Keratinocyte (primary cell): ENCODE results near the gene SLC7A5. TPM values are rescaled to one million over a fixed set of nuclear protein-coding genes. Genes with fewer than 3 reads are reported as not detected.
"Not testable (repeated sequence)": the region's sequence is repeated elsewhere in the genome, so short reads cannot be mapped to it uniquely, and the experiment has no call there.

Source experiments
- DNase-seq: peaks from one replicate; pipeline ENCODE4 v3.0.0-alpha.2; 2011; ENCODE audit warnings: low read depth, missing footprints, low spot score
- FAIRE-seq: peaks from 2 replicates; lab custom pipeline; 2011; peaks lifted over from hg19 to GRCh38; lab: Jason Lieb, UNC
- H2AFZ ChIP-seq: 2 replicates; pipeline ENCODE4 v1.6.0; 2012; ENCODE audit warnings: low read length, control low read depth, inconsistent platforms; ENCODE audit not compliant: control insufficient read depth
- H3K27ac ChIP-seq: 2 replicates; pipeline ENCODE4 v1.5.1; 2011; ENCODE audit warnings: low read length; ENCODE audit not compliant: control insufficient read depth, insufficient read depth
- H3K27me3 ChIP-seq: 3 replicates; pipeline ENCODE4 v1.6.0; 2011; ENCODE audit warnings: low read length; ENCODE audit not compliant: control insufficient read depth, insufficient read depth; ENCODE audit errors: extremely low read depth
- H3K36me3 ChIP-seq, 2 experiments: 2 replicates in 1 of 2; 3 replicates in 1 of 2; pipeline ENCODE4 v1.5.1; 2011; ENCODE audit warnings: low read length in 2 of 2, mild to moderate bottlenecking in 1 of 2; ENCODE audit not compliant: control insufficient read depth in 2 of 2, insufficient read depth in 2 of 2; ENCODE audit errors: extremely low read depth in 1 of 2
- H3K4me1 ChIP-seq: 3 replicates; pipeline ENCODE4 v1.5.1; 2011; ENCODE audit warnings: low read length; ENCODE audit not compliant: control insufficient read depth, insufficient read depth; ENCODE audit errors: extremely low read depth
- H3K4me2 ChIP-seq: 3 replicates; pipeline ENCODE4 v1.6.0; 2011; ENCODE audit warnings: low read depth, low read length; ENCODE audit not compliant: control insufficient read depth, insufficient read depth; ENCODE audit errors: extremely low read depth
- H3K4me3 ChIP-seq, 3 experiments: fragments of 200-600 bp in 1 of 3; sonication (generic) in 1 of 3; 2 replicates in 2 of 3; 3 replicates in 1 of 3; pipeline ENCODE4 v1.5.1; 2011 to 2016; ENCODE audit warnings: low read length in 3 of 3, mild to moderate bottlenecking in 3 of 3, control low read depth in 2 of 3, inconsistent platforms in 1 of 3, low read depth in 1 of 3, mixed read lengths in 1 of 3, mixed run types in 1 of 3, moderate library complexity in 1 of 3; ENCODE audit not compliant: control insufficient read depth in 2 of 3, insufficient read depth in 2 of 3; ENCODE audit errors: extremely low read depth in 1 of 3
- H3K79me2 ChIP-seq: 2 replicates; pipeline ENCODE4 v1.6.0; 2012; ENCODE audit warnings: low read length; ENCODE audit not compliant: control insufficient read depth, insufficient read depth
- H3K9ac ChIP-seq: 3 replicates; pipeline ENCODE4 v1.6.0; 2011; ENCODE audit warnings: low read length; ENCODE audit not compliant: control insufficient read depth, insufficient read depth; ENCODE audit errors: extremely low read depth
- H3K9me1 ChIP-seq: 3 replicates; pipeline ENCODE4 v1.6.0; 2011; ENCODE audit warnings: low read length; ENCODE audit not compliant: control insufficient read depth, insufficient read depth; ENCODE audit errors: extremely low read depth
- H3K9me3 ChIP-seq: 2 replicates; pipeline ENCODE4 v1.5.1; 2012; ENCODE audit warnings: low read depth, low read length; ENCODE audit not compliant: control insufficient read depth
- H4K20me1 ChIP-seq: 3 replicates; pipeline ENCODE4 v1.6.0; 2011; ENCODE audit warnings: low read length; ENCODE audit not compliant: control insufficient read depth, insufficient read depth; ENCODE audit errors: extremely low read depth
- CTCF ChIP-seq, 3 experiments: IDR thresholded peaks in 1 of 3; conservative IDR thresholded peaks in 1 of 3; optimal IDR thresholded peaks in 1 of 3; 2 replicates in 2 of 3; 3 replicates in 1 of 3; pipeline versions ENCODE3 to v1.5.1; 2011; ENCODE audit warnings: low read length in 3 of 3, mild to moderate bottlenecking in 3 of 3, moderate library complexity in 2 of 3, control low read depth in 1 of 3, inconsistent platforms in 1 of 3; ENCODE audit not compliant: insufficient read depth in 2 of 3; ENCODE audit errors: extremely low read depth in 1 of 3
- EZH2 ChIP-seq: IDR thresholded peaks from one replicate; pipeline ENCODE4 v1.6.1; 2012; ENCODE audit warnings: inconsistent platforms, mild to moderate bottlenecking, low read length, moderate library complexity
- dilution Hi-C: fragments of 300-500 bp; cut with MboI; formaldehyde crosslinking; loops from one replicate; pipeline ENCODE4 v1.7.0; 2020; ENCODE audit warnings: low sequenced_read_pairs; ENCODE audit not compliant: extremely low pct_ligation_motif_present
- polyA plus RNA-seq, 5 experiments: library from polyadenylated mRNA; depleted of rRNA in 3 of 5; stranded (reverse) in 3 of 5; stranded (forward) in 1 of 5; unstranded in 1 of 5; fragments of >200 nt; gene quantifications; 1 replicate in 1 of 5; 2 replicates in 3 of 5; 3 replicates in 1 of 5; pipeline versions ENCODE4 v1.2.1 to v1.2.3, GENCODE V29; 2011 to 2012; ENCODE audit warnings: missing spikeins in 2 of 5, low read depth in 1 of 5, low replicate concordance in 1 of 5

Gene SLC7A5
- polyA plus RNA-seq, 1 donor (not counting 4 experiments of a cell fraction or from before 2014, with no cell fraction given) = 114 TPM

GRCh38 chr16:87891764-87892163 lies 22.5 kb upstream of the SLC7A5 start:
- no peaks in the 10 kb centered on the region for H3K79me2 ChIP-seq
- H3K9me1 ChIP-seq = no peaks in the 10 kb centered on the region
- dilution Hi-C loops = no loop called here
- no peak overlapping the region for H3K4me2 ChIP-seq
- H3K27me3 ChIP-seq = no peaks in the 10 kb centered on the region
- no peaks in the 10 kb centered on the region for H4K20me1 ChIP-seq
- no peak for FAIRE-seq
- H3K4me3 ChIP-seq = no peak overlapping the region
- no peak for TF ChIP-seq EZH2
- TF ChIP-seq CTCF (optimal IDR thresholded peaks at IDR 0.05 in 1 of 3, IDR thresholded peaks at IDR 0.05 in 1 of 3, conservative IDR thresholded peaks at IDR 0.05 in 1 of 3; ENCODE audit: extremely low read depth in 1 of 3, insufficient read depth in 2 of 3, low read length in 3 of 3) = no peak
- H3K4me1 ChIP-seq = peaks cover 13% of the 10 kb centered on the region
- no peak for DNase-seq
- H3K27ac ChIP-seq = no peak overlapping the region
- no peak overlapping the region for H2AFZ ChIP-seq
- no peaks in the 10 kb centered on the region for H3K9me3 ChIP-seq
- H3K36me3 ChIP-seq = no peaks in the 10 kb centered on the region
- no peak overlapping the region for H3K9ac ChIP-seq

GRCh38 chr16:87889762-87890161 lies 20.5 kb upstream of the SLC7A5 start:
- TF ChIP-seq CTCF (optimal IDR thresholded peaks at IDR 0.05 in 1 of 3, IDR thresholded peaks at IDR 0.05 in 1 of 3, conservative IDR thresholded peaks at IDR 0.05 in 1 of 3; ENCODE audit: extremely low read depth in 1 of 3, insufficient read depth in 2 of 3, low read length in 3 of 3) = peak in 1 of 3 experiments; percentile 34
- DNase-seq, H3K4me2 ChIP-seq, H3K27ac ChIP-seq, H3K4me1 ChIP-seq, H3K27me3 ChIP-seq, dilution Hi-C loops, H3K36me3 ChIP-seq, H3K9ac ChIP-seq, H2AFZ ChIP-seq, H3K4me3 ChIP-seq, H3K79me2 ChIP-seq, FAIRE-seq, H3K9me3 ChIP-seq, H4K20me1 ChIP-seq, H3K9me1 ChIP-seq: not testable (repeated sequence)

- H3K27me3 ChIP-seq, H4K20me1 ChIP-seq, H3K9me3 ChIP-seq, H3K9ac ChIP-seq, DNase-seq, H3K4me1 ChIP-seq, H2AFZ ChIP-seq, H3K4me2 ChIP-seq, H3K79me2 ChIP-seq, H3K27ac ChIP-seq, H3K9me1 ChIP-seq, FAIRE-seq, dilution Hi-C loops, H3K4me3 ChIP-seq, H3K36me3 ChIP-seq: not testable (repeated sequence)
Observed at GRCh38 chr16:87888346-87888745, 19.0 kb upstream of the SLC7A5 start.

GRCh38 chr16:87887931-87888330 lies 18.6 kb upstream of the SLC7A5 start:
- H3K9me3 ChIP-seq, FAIRE-seq, H3K4me1 ChIP-seq, H3K4me2 ChIP-seq, H3K36me3 ChIP-seq, H3K4me3 ChIP-seq, H2AFZ ChIP-seq, H3K79me2 ChIP-seq, H3K27me3 ChIP-seq, H3K27ac ChIP-seq, dilution Hi-C loops, DNase-seq, H3K9ac ChIP-seq, H3K9me1 ChIP-seq, H4K20me1 ChIP-seq: not testable (repeated sequence)
